ENCODE data around the gene C9. TPM values are rescaled to one million over a fixed set of nuclear protein-coding genes. Genes with fewer than 3 reads are reported as not detected.
"Not testable (repeated sequence)": the region's sequence is repeated elsewhere in the genome, so short reads cannot be mapped to it uniquely, and the experiment has no call there.

The C9 gene
- total RNA-seq, 1 donor from 2014 or later = 0.96 TPM

GRCh38 chr5:39323542-39323941 lies 40.8 kb downstream of the C9 start:
- TF ChIP-seq CTCF (IDR thresholded peaks at IDR 0.05) = no peak
- Histone ChIP-seq H3K4me3 (no peak overlapping the region), H3K27ac (no peak overlapping the region), H3K9me3 (peaks cover 0 to 3% of the 10 kb centered on the region in 2 donors), H3K36me3 (no peaks in the 10 kb centered on the region), H3K27me3 (no peaks in the 10 kb centered on the region), H3K4me1 (no peaks in the 10 kb centered on the region)
- no peak for DNase-seq (ENCODE audit: low spot score in 2 of 2)
- intact Hi-C loops (cut with DNase I) = no loop called here

- no peak for TF ChIP-seq CTCF (IDR thresholded peaks at IDR 0.05)
- intact Hi-C loops (cut with DNase I) = no loop called here
- no peaks in the 10 kb centered on the region for H3K4me1 ChIP-seq
Observed at GRCh38 chr5:39319395-39319794, 44.9 kb downstream of the C9 start.

GRCh38 chr5:39316464-39316863 lies 47.8 kb downstream of the C9 start:
- H3K4me1 ChIP-seq; H3K27ac ChIP-seq; H3K9me3 ChIP-seq; H3K27me3 ChIP-seq; H3K36me3 ChIP-seq; intact Hi-C loops (cut with DNase I); DNase-seq (ENCODE audit: low spot score in 2 of 2); H3K4me3 ChIP-seq: not testable (repeated sequence)

More at GRCh38 chr5:39319395-39319794, 44.9 kb downstream of the C9 start:
- Histone ChIP-seq H3K27me3 (no peaks in the 10 kb centered on the region), H3K36me3 (no peaks in the 10 kb centered on the region), H3K4me3 (no peak overlapping the region), H3K27ac (no peak overlapping the region), H3K9me3 (peaks cover 0 to 3% of the 10 kb centered on the region in 2 donors)
- DNase-seq (ENCODE audit: low spot score in 2 of 2) = no peak

GRCh38 chr5:39315995-39316394 lies 48.3 kb downstream of the C9 start:
- no peak for TF ChIP-seq CTCF (IDR thresholded peaks at IDR 0.05)
- no peak overlapping the region for H3K4me3 ChIP-seq
- no peaks in the 10 kb centered on the region for H3K4me1 ChIP-seq
- no peaks in the 10 kb centered on the region for H3K36me3 ChIP-seq
- intact Hi-C loops (cut with DNase I) = no loop called here
- DNase-seq (ENCODE audit: low spot score in 2 of 2) = no peak
- H3K27me3 ChIP-seq = no peaks in the 10 kb centered on the region
- H3K27ac ChIP-seq = no peak overlapping the region
- H3K9me3 ChIP-seq = peaks cover 0 to 3% of the 10 kb centered on the region in 2 donors

- H3K4me1 ChIP-seq = no peaks in the 10 kb centered on the region
- H3K27me3 ChIP-seq = no peaks in the 10 kb centered on the region
- intact Hi-C loops (cut with DNase I) = no loop called here
- H3K36me3 ChIP-seq = no peaks in the 10 kb centered on the region
- no peak for DNase-seq (ENCODE audit: low spot score in 2 of 2)
- no peak overlapping the region for H3K4me3 ChIP-seq
- H3K27ac ChIP-seq = no peak overlapping the region
- no peaks in the 10 kb centered on the region for H3K9me3 ChIP-seq
- no peak for TF ChIP-seq CTCF (IDR thresholded peaks at IDR 0.05)
Observed at GRCh38 chr5:39314591-39314990, 49.7 kb downstream of the C9 start.

- Histone ChIP-seq H3K4me3 (no peak overlapping the region), H3K36me3 (no peaks in the 10 kb centered on the region), H3K9me3 (no peaks in the 10 kb centered on the region), H3K4me1 (no peaks in the 10 kb centered on the region), H3K27me3 (no peaks in the 10 kb centered on the region), H3K27ac (no peak overlapping the region)
- no peak for DNase-seq (ENCODE audit: low spot score in 2 of 2)
- no peak for TF ChIP-seq CTCF (IDR thresholded peaks at IDR 0.05)
- intact Hi-C loops (cut with DNase I) = no loop called here
Observed at GRCh38 chr5:39309534-39309933, 54.8 kb downstream of the C9 start.

Data from ascending aorta (tissue), 2 donors.